HEK293 (cell line): ENCODE measurements around the gene TEX2.

Experiments
- CTCF ChIA-PET: fragments of 350-600 bp; formaldehyde crosslinking; extraction: SDS; loops from one replicate; lab custom pipeline; 2021; ENCODE audit warnings: antibody characterized with exemption; lab: Yijun Ruan, JAX
- POLR2A ChIA-PET: fragments of 300-600 bp; formaldehyde crosslinking; extraction: SDS; loops from one replicate; lab custom pipeline; 2020; ENCODE audit warnings: antibody characterized with exemption, inconsistent platforms; lab: Yijun Ruan, JAX
- H3K27ac ChIP-seq: fragments of 200-500 bp; sonication (Bioruptor generic); 2 replicates; pipeline ENCODE4 v1.5.1; 2014; ENCODE audit warnings: low read depth, low read length, control low read depth, inconsistent platforms; ENCODE audit errors: extremely low read depth
- H3K36me3 ChIP-seq, 2 experiments: fragments of 200-500 bp in 1 of 2; sonication (Bioruptor generic) in 1 of 2; 1 replicate in 1 of 2; 2 replicates in 1 of 2; pipeline ENCODE4 v1.5.1; 2014 to 2017; ENCODE audit warnings: inconsistent platforms in 2 of 2, low read length in 2 of 2; ENCODE audit not compliant: control insufficient read depth in 2 of 2, insufficient read depth in 1 of 2
- H3K4me1 ChIP-seq: fragments of 200-500 bp; sonication (Bioruptor generic); 2 replicates; pipeline ENCODE4 v1.5.1; 2014; ENCODE audit warnings: mild to moderate bottlenecking, low read length, inconsistent platforms; ENCODE audit not compliant: control insufficient read depth, insufficient read depth
- H3K4me3 ChIP-seq: 2 replicates; pipeline ENCODE4 v1.5.1; 2011; ENCODE audit warnings: low read depth, mild to moderate bottlenecking, control low read depth, low read length, moderate library complexity
- H3K9me3 ChIP-seq: fragments of 200-500 bp; sonication (Bioruptor generic); 2 replicates; pipeline ENCODE4 v1.5.1; 2014; ENCODE audit warnings: low read depth, low read length, inconsistent platforms; ENCODE audit not compliant: control insufficient read depth, insufficient read depth
- GFI1B ChIP-seq: fragments of 450-650 bp; formaldehyde crosslinking; IDR thresholded peaks from 2 replicates; pipeline ENCODE4 v1.5.1; 2016; ENCODE audit warnings: missing biosample characterization, missing genetic modification characterization
- GLIS2 ChIP-seq: fragments of 450-650 bp; formaldehyde crosslinking; IDR thresholded peaks from 2 replicates; pipeline ENCODE4 v1.5.1; 2016; ENCODE audit warnings: missing biosample characterization, missing genetic modification characterization
- SCRT1 ChIP-seq: fragments of 450-650 bp; formaldehyde crosslinking; IDR thresholded peaks from 2 replicates; pipeline ENCODE4 v1.5.1; 2016; ENCODE audit warnings: missing biosample characterization, missing genetic modification characterization, borderline replicate concordance
- ZFHX2 ChIP-seq: fragments of 450-650 bp; formaldehyde crosslinking; conservative IDR thresholded peaks from 2 replicates; pipeline ENCODE4 v1.5.1; 2016; ENCODE audit warnings: missing biosample characterization, missing genetic modification characterization
- ZFP41 ChIP-seq: fragments of 450-650 bp; formaldehyde crosslinking; IDR thresholded peaks from 2 replicates; pipeline ENCODE4 v1.5.1; 2016; ENCODE audit warnings: missing biosample characterization, missing genetic modification characterization, borderline replicate concordance
- ZNF10 ChIP-seq: fragments of 450-650 bp; formaldehyde crosslinking; IDR thresholded peaks from 2 replicates; pipeline ENCODE4 v1.5.1; 2017; ENCODE audit warnings: missing biosample characterization, missing genetic modification characterization
- ZNF121 ChIP-seq: fragments of 450-650 bp; formaldehyde crosslinking; IDR thresholded peaks from 2 replicates; pipeline ENCODE4 v1.5.1; 2016; ENCODE audit warnings: missing biosample characterization, missing genetic modification characterization
- ZNF169 ChIP-seq: fragments of 450-650 bp; formaldehyde crosslinking; IDR thresholded peaks from 2 replicates; pipeline ENCODE4 v1.5.1; 2016; ENCODE audit warnings: missing biosample characterization, missing genetic modification characterization
- ZNF221 ChIP-seq: fragments of 450-650 bp; formaldehyde crosslinking; IDR thresholded peaks from 2 replicates; pipeline ENCODE4 v1.5.1; 2017; ENCODE audit warnings: missing biosample characterization, missing genetic modification characterization, borderline replicate concordance
- ZNF37A ChIP-seq: fragments of 450-650 bp; IDR thresholded peaks from 2 replicates; pipeline ENCODE4 v1.5.1; 2018; ENCODE audit warnings: missing biosample characterization, missing genetic modification characterization
- ZNF404 ChIP-seq: fragments of 450-650 bp; formaldehyde crosslinking; IDR thresholded peaks from 2 replicates; pipeline ENCODE4 v1.5.1; 2017; ENCODE audit warnings: missing biosample characterization, missing genetic modification characterization
- ZNF48 ChIP-seq: fragments of 450-650 bp; formaldehyde crosslinking; IDR thresholded peaks from 2 replicates; pipeline ENCODE4 v1.5.1; 2016; ENCODE audit warnings: missing biosample characterization, missing genetic modification characterization
- TF ChIP-seq, protein P1 (sequence below): fragments of 450-650 bp; IDR thresholded peaks from 2 replicates; pipeline ENCODE4 v1.5.1; 2018; ENCODE audit warnings: missing biosample characterization, missing genetic modification characterization
- TF ChIP-seq, protein P2 (sequence below): fragments of 450-650 bp; formaldehyde crosslinking; IDR thresholded peaks from 2 replicates; pipeline ENCODE4 v1.5.1; 2017; ENCODE audit warnings: missing biosample characterization, missing genetic modification characterization
- TF ChIP-seq, protein P3 (sequence below): fragments of 450-650 bp; formaldehyde crosslinking; IDR thresholded peaks from 2 replicates; pipeline ENCODE4 v1.5.1; 2016; ENCODE audit warnings: missing biosample characterization, missing genetic modification characterization
- TF ChIP-seq, protein P4 (sequence below): fragments of 450-650 bp; IDR thresholded peaks from 2 replicates; pipeline ENCODE4 v1.5.1; 2018; ENCODE audit warnings: missing biosample characterization, mild to moderate bottlenecking, missing genetic modification characterization
- TF ChIP-seq, protein P5 (sequence below): fragments of 450-650 bp; formaldehyde crosslinking; IDR thresholded peaks from 2 replicates; pipeline ENCODE4 v1.5.1; 2017; ENCODE audit warnings: missing biosample characterization, missing genetic modification characterization
- TF ChIP-seq, protein P6 (sequence below): fragments of 450-650 bp; formaldehyde crosslinking; IDR thresholded peaks from 2 replicates; pipeline ENCODE4 v1.5.1; 2016; ENCODE audit warnings: missing biosample characterization, missing genetic modification characterization, low read depth
- TF ChIP-seq, protein P7 (sequence below): fragments of 450-650 bp; formaldehyde crosslinking; IDR thresholded peaks from 2 replicates; pipeline ENCODE4 v1.5.1; 2016; ENCODE audit warnings: missing biosample characterization, missing genetic modification characterization
- TF ChIP-seq, protein P8 (sequence below): sonication (generic); formaldehyde crosslinking; IDR thresholded peaks from 2 replicates; pipeline ENCODE4 v1.8.1; 2022; ENCODE audit warnings: mild to moderate bottlenecking, moderate library complexity, missing genetic modification reagents

The TEX2 gene

DNA sequence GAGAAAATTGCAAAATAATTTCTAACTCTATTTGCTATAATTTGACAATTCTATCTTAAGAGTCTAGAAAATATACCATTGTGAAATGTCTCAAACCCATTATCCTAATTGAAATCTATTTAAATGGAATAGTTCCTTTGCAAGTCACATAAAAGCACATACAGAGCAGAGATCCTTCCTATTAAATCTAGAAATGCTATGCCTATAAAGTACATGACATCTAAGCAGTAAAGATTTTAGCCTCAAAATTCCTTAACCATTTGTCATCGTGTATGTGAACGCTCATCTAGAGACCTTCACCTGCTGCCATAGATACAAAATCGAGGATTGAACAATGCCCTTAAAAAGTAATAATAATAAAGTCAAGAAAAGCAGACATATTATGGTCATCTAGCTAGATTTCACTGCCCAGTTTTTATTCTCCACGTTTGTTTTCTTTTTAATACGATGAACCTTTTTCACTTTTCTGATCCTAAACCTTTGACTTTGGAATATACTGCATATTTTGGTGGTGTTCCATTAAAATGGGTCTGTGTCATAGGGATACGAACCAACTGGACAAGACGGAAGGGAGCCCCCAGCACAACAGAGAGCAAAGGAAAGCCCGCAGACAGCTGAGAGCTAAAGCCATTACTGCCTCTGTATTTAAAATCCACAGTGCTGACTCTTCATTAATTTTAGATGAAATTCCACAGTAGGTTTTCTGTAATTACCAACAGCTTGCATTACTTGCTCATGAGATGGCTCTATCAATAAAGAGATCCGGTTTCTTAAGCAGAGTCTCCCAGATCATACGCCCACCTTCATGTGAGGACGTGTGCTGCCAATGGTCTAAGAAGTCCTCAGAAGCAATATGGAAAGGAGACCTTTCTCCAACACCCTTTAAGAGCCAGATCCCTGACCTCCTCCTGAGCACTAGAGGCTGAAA lies 17.6 kb downstream of the TEX2 start:
- Histone ChIP-seq H3K36me3 (no peaks in the 10 kb centered on the region), H3K4me1 (peaks cover 4% of the 10 kb centered on the region), H3K27ac (no peak overlapping the region), H3K9me3 (no peaks in the 10 kb centered on the region), H3K4me3 (no peak overlapping the region)
- ChIA-PET POLR2A (interaction anchor here (1.1 to 1.4 kb wide), 2 partner anchors 17 to 99 kb away, joined by 4 to 6 read pairs; no protein-coding TSS in a partner anchor), CTCF (no interaction called here)
- TF ChIP-seq ZNF10 (peak; percentile 46; the same call in 1 of the 2 replicates), ZFHX2 (0 out of 2 replicates have a peak, but pooled peaks have one; percentile 10)
- TF ChIP-seq, protein P1, sequence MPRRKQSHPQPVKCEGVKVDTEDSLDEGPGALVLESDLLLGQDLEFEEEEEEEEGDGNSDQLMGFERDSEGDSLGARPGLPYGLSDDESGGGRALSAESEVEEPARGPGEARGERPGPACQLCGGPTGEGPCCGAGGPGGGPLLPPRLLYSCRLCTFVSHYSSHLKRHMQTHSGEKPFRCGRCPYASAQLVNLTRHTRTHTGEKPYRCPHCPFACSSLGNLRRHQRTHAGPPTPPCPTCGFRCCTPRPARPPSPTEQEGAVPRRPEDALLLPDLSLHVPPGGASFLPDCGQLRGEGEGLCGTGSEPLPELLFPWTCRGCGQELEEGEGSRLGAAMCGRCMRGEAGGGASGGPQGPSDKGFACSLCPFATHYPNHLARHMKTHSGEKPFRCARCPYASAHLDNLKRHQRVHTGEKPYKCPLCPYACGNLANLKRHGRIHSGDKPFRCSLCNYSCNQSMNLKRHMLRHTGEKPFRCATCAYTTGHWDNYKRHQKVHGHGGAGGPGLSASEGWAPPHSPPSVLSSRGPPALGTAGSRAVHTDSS (tag by site-specific recombination) = no peak
- TF ChIP-seq, protein P2, sequence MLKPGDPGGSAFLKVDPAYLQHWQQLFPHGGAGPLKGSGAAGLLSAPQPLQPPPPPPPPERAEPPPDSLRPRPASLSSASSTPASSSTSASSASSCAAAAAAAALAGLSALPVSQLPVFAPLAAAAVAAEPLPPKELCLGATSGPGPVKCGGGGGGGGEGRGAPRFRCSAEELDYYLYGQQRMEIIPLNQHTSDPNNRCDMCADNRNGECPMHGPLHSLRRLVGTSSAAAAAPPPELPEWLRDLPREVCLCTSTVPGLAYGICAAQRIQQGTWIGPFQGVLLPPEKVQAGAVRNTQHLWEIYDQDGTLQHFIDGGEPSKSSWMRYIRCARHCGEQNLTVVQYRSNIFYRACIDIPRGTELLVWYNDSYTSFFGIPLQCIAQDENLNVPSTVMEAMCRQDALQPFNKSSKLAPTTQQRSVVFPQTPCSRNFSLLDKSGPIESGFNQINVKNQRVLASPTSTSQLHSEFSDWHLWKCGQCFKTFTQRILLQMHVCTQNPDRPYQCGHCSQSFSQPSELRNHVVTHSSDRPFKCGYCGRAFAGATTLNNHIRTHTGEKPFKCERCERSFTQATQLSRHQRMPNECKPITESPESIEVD = peak; percentile 64

DNA sequence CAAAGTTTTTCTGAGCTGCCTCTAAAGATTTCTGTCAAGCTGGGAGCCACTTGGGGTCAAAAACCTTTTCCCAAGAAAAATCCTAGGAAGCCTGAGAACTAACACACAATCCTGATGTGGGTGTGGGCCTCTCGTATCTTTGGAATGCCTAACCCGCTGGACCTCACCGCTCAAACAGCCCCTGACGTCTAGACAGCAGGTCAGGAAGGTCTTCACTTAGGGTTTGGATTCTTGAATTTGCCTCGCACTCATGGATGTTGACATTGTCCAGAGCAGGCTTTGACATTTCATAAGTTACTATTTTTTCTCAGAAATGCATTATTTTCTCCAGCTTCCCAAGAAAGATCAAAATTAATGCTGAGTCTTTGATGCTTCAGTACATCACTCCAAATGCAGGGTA lies 18.9 kb downstream of the TEX2 start:
- Histone ChIP-seq H3K4me1 (peaks cover 8% of the 10 kb centered on the region), H3K36me3 (no peaks in the 10 kb centered on the region), H3K9me3 (no peaks in the 10 kb centered on the region), H3K4me3 (no peak overlapping the region), H3K27ac (no peak overlapping the region)
- POLR2A ChIA-PET = interaction anchor here (0.6 to 0.7 kb wide), 2 partner anchors 78 to 98 kb away, joined by 3 to 5 read pairs; no protein-coding TSS in a partner anchor
- CTCF ChIA-PET = interaction anchor here (1.0 kb wide), 1 partner anchor 324 kb away, joined by 3 read pairs; no protein-coding TSS in a partner anchor
- TF ChIP-seq, protein P3, sequence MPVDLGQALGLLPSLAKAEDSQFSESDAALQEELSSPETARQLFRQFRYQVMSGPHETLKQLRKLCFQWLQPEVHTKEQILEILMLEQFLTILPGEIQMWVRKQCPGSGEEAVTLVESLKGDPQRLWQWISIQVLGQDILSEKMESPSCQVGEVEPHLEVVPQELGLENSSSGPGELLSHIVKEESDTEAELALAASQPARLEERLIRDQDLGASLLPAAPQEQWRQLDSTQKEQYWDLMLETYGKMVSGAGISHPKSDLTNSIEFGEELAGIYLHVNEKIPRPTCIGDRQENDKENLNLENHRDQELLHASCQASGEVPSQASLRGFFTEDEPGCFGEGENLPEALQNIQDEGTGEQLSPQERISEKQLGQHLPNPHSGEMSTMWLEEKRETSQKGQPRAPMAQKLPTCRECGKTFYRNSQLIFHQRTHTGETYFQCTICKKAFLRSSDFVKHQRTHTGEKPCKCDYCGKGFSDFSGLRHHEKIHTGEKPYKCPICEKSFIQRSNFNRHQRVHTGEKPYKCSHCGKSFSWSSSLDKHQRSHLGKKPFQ (tag by site-specific recombination) = no peak
- TF ChIP-seq ZNF121 = no peak
- TF ChIP-seq ZNF48 (tag by site-specific recombination) = no peak
- no peak for TF ChIP-seq SCRT1 (tag by site-specific recombination)
- TF ChIP-seq, protein P4, sequence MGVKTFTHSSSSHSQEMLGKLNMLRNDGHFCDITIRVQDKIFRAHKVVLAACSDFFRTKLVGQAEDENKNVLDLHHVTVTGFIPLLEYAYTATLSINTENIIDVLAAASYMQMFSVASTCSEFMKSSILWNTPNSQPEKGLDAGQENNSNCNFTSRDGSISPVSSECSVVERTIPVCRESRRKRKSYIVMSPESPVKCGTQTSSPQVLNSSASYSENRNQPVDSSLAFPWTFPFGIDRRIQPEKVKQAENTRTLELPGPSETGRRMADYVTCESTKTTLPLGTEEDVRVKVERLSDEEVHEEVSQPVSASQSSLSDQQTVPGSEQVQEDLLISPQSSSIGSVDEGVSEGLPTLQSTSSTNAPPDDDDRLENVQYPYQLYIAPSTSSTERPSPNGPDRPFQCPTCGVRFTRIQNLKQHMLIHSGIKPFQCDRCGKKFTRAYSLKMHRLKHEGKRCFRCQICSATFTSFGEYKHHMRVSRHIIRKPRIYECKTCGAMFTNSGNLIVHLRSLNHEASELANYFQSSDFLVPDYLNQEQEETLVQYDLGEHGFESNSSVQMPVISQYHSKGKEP (tag by site-specific recombination) = no peak
- TF ChIP-seq, protein P5, sequence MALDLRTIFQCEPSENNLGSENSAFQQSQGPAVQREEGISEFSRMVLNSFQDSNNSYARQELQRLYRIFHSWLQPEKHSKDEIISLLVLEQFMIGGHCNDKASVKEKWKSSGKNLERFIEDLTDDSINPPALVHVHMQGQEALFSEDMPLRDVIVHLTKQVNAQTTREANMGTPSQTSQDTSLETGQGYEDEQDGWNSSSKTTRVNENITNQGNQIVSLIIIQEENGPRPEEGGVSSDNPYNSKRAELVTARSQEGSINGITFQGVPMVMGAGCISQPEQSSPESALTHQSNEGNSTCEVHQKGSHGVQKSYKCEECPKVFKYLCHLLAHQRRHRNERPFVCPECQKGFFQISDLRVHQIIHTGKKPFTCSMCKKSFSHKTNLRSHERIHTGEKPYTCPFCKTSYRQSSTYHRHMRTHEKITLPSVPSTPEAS = no peak
- TF ChIP-seq GFI1B (tag by site-specific recombination) = no peak
- TF ChIP-seq ZNF221 (tag by site-specific recombination) = no peak
- TF ChIP-seq ZFP41 (tag by site-specific recombination) = no peak
- TF ChIP-seq, protein P6, sequence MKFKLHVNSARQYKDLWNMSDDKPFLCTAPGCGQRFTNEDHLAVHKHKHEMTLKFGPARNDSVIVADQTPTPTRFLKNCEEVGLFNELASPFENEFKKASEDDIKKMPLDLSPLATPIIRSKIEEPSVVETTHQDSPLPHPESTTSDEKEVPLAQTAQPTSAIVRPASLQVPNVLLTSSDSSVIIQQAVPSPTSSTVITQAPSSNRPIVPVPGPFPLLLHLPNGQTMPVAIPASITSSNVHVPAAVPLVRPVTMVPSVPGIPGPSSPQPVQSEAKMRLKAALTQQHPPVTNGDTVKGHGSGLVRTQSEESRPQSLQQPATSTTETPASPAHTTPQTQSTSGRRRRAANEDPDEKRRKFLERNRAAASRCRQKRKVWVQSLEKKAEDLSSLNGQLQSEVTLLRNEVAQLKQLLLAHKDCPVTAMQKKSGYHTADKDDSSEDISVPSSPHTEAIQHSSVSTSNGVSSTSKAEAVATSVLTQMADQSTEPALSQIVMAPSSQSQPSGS = no peak
- no peak for TF ChIP-seq GLIS2
- TF ChIP-seq, protein P7, sequence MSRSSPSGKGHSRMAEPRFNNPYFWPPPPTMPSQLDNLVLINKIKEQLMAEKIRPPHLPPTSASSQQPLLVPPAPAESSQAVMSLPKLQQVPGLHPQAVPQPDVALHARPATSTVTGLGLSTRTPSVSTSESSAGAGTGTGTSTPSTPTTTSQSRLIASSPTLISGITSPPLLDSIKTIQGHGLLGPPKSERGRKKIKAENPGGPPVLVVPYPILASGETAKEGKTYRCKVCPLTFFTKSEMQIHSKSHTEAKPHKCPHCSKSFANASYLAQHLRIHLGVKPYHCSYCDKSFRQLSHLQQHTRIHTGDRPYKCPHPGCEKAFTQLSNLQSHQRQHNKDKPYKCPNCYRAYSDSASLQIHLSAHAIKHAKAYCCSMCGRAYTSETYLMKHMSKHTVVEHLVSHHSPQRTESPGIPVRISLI (tag by site-specific recombination) = no peak
- TF ChIP-seq ZNF404 = no peak
- no peak for TF ChIP-seq ZNF169 (tag by site-specific recombination)
- TF ChIP-seq, protein P8, sequence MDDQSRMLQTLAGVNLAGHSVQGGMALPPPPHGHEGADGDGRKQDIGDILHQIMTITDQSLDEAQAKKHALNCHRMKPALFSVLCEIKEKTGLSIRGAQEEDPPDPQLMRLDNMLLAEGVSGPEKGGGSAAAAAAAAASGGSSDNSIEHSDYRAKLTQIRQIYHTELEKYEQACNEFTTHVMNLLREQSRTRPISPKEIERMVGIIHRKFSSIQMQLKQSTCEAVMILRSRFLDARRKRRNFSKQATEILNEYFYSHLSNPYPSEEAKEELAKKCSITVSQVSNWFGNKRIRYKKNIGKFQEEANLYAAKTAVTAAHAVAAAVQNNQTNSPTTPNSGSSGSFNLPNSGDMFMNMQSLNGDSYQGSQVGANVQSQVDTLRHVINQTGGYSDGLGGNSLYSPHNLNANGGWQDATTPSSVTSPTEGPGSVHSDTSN (CRISPR knock-in tag) = no peak
- TF ChIP-seq ZNF37A (tag by site-specific recombination) = no peak
- TF ChIP-seq, all 188 proteins: peak for 0
